SK-N-MC (cell line): Measurements from ENCODE around the gene RUNX2.

Source experiments
- EZH2 ChIP-seq: fragments of 200-600 bp; sonication (generic); IDR thresholded peaks from one replicate; pipeline ENCODE4 v1.6.1; 2017; ENCODE audit warnings: antibody characterized with exemption
- FOXP2 ChIP-seq: optimal IDR thresholded peaks from 2 replicates; pipeline ENCODE3; 2011; ENCODE audit warnings: mild to moderate bottlenecking, moderate library complexity; ENCODE audit not compliant: insufficient read depth; ENCODE audit errors: extremely low read length, control extremely low read depth
- POLR2AphosphoS5 ChIP-seq: IDR thresholded peaks from 2 replicates; pipeline ENCODE4 v1.6.1; 2012; ENCODE audit warnings: mild to moderate bottlenecking, low read depth, low read length, borderline replicate concordance

GRCh38 chr6:45679163-45679562 lies 351.0 kb downstream of the RUNX2 start:
- TF ChIP-seq POLR2AphosphoS5 (no peak), EZH2 (no peak), FOXP2 (no peak)
